K562 (cell line): Measurements from ENCODE around the gene OXSM. TPM values are rescaled to one million over a fixed set of nuclear protein-coding genes. Genes with fewer than 3 reads are reported as not detected.

ENCODE experiments used
- BACH1 ChIP-seq: fragments of 200-800 bp; sonication (Bioruptor generic); IDR thresholded peaks from 2 replicates; pipeline ENCODE4 v1.6.1; 2016; ENCODE audit warnings: missing genetic modification characterization, missing compliant biosample characterization
- MCM3 ChIP-seq: fragments of 450-650 bp; IDR thresholded peaks from 2 replicates; pipeline ENCODE4 v1.6.1; 2016
- MTA1 ChIP-seq: fragments of 450-650 bp; IDR thresholded peaks from 2 replicates; pipeline ENCODE4 v1.6.1; 2017; ENCODE audit warnings: borderline replicate concordance
- NELFE ChIP-seq: IDR thresholded peaks from 2 replicates; pipeline ENCODE4 v1.6.1; 2011; ENCODE audit warnings: mild to moderate bottlenecking; ENCODE audit not compliant: insufficient read depth, insufficient read length
- NR2F6 ChIP-seq: fragments of 450-650 bp; formaldehyde crosslinking; IDR thresholded peaks from 2 replicates; pipeline ENCODE4 v1.4.0; 2020; ENCODE audit warnings: mild to moderate bottlenecking
- TBL1XR1 ChIP-seq, 2 experiments: IDR thresholded peaks; 2 replicates each; pipeline ENCODE4 v1.6.1; 2012; ENCODE audit warnings: improper control_type of control experiment in 2 of 2, low read length in 2 of 2, mild to moderate bottlenecking in 1 of 2
- XRCC4 ChIP-seq: IDR thresholded peaks from one replicate; pipeline ENCODE4 v1.6.1; 2011; ENCODE audit not compliant: insufficient read depth, insufficient read length; ENCODE audit errors: extremely low read depth
- ZFP36 ChIP-seq: fragments of 150-350 bp; IDR thresholded peaks from 2 replicates; pipeline ENCODE4 v1.6.1; 2018; ENCODE audit warnings: low read length, low read depth; ENCODE audit not compliant: partially characterized antibody
- ZNF347 ChIP-seq: fragments of 450-650 bp; formaldehyde crosslinking; IDR thresholded peaks from 2 replicates; pipeline ENCODE4 v1.4.0; 2020; ENCODE audit warnings: low read depth, mild to moderate bottlenecking, moderate library complexity
- polyA plus RNA-seq, 8 experiments: library from polyadenylated mRNA; depleted of rRNA in 4 of 8; stranded (reverse) in 5 of 8; unstranded in 3 of 8; fragments of >200 nt; fragmentation: Nextera tagmentation in 2 of 8; fragmentation: Illumina TruSeq in 1 of 8; extraction: Ambion mirVana in 2 of 8; extraction: Trizol in 1 of 8; gene quantifications; 2 replicates each; pipeline versions ENCODE4 v1.2.1 to v1.2.3, GENCODE V29; 2011 to 2014; ENCODE audit warnings: inconsistent platforms in 1 of 8, missing spikeins in 1 of 8
- total RNA-seq, 7 experiments: library from RNA; depleted of rRNA in 6 of 7; stranded (reverse); fragments of >200 nt in 6 of 7; fragmentation: Illumina TruSeq in 2 of 7; extraction: Trizol in 2 of 7; gene quantifications; 2 replicates each; pipeline versions ENCODE4 v1.2.1 to v1.2.3, GENCODE V29; 2011 to 2021; ENCODE audit warnings: low replicate concordance in 1 of 7
- TF ChIP-seq, protein P1 (sequence below): sonication (generic); formaldehyde crosslinking; IDR thresholded peaks from 2 replicates; pipeline ENCODE4 v1.8.1; 2023; ENCODE audit warnings: mild to moderate bottlenecking, missing genetic modification reagents
- TF ChIP-seq, protein P2 (sequence below): sonication (generic); formaldehyde crosslinking; IDR thresholded peaks from 2 replicates; pipeline ENCODE4 v1.8.0; 2022; ENCODE audit warnings: missing genetic modification reagents, mild to moderate bottlenecking, borderline replicate concordance
- TF ChIP-seq, protein P3 (sequence below): fragments of 450-650 bp; IDR thresholded peaks from 2 replicates; pipeline ENCODE4 v1.6.1; 2016; ENCODE audit warnings: mild to moderate bottlenecking
- TF ChIP-seq, protein P4 (sequence below): IDR thresholded peaks from 2 replicates; pipeline ENCODE4 v1.6.1; 2011; ENCODE audit warnings: borderline replicate concordance, low read depth, mild to moderate bottlenecking, moderate library complexity, low read length; ENCODE audit not compliant: insufficient read depth, poor library complexity, severe bottlenecking
- TF ChIP-seq, protein P5 (sequence below): fragments of 250-450 bp; sonication (Bioruptor Pico); IDR thresholded peaks from 2 replicates; pipeline ENCODE4 v1.8.0; 2021; ENCODE audit warnings: mild to moderate bottlenecking, moderate library complexity
- TF ChIP-seq, protein P6 (sequence below): fragments of 250-450 bp; sonication (Bioruptor Pico); IDR thresholded peaks from 2 replicates; pipeline ENCODE4 v1.4.0; 2020; ENCODE audit warnings: mild to moderate bottlenecking

Gene OXSM
- total and polyA plus RNA-seq, 9 of the 15 experiments (the other 6 are each of a cell fraction or from before 2014, with no cell fraction given), result 24.0 to 107 (median 34.0) TPM

DNA sequence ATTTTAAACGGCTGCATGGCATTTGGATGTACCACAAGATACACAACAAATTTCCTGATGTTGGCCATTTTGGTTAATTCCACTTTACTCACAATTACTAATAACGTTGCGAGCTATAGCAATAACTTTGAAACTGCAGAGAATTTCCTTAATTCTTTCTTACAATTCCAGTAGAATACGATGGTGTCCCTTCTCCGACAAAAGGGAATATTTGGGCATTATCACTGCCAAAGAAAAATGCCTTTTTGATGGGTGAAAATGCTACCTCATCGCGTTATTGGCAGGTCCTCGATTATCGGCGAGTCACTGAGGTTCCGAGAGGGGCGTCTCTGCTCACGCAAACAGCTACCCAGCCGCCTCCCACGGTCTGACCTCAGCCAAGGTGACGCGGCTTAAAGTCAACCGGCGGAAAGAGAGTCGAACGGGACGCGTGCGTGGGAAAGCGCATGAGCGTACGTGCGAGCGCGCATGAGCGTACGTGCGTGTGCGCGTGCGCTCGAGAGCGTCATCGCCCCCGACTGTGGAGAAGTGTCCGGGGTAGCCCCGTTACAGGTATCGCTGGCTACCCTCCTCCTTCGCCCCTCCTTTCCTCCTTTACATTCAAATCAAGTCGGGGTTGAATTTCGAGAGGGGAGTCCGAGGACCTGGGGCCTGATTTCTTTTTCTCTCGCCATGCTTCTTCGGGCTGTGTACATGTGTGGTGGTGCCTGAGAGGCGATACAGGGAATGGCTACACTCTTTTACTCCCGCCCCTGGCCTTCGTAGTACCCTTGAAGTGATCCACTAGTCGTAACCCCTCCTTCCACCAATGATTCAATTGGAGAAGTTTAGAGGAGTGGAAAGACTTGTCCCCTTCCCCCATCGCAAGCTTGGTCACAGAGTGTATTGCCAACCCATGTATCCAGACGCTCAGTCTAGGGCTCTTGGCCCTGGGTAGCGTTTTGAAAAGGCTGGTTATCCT lies at the start of gene OXSM (continued):
- TF ChIP-seq, protein P1, sequence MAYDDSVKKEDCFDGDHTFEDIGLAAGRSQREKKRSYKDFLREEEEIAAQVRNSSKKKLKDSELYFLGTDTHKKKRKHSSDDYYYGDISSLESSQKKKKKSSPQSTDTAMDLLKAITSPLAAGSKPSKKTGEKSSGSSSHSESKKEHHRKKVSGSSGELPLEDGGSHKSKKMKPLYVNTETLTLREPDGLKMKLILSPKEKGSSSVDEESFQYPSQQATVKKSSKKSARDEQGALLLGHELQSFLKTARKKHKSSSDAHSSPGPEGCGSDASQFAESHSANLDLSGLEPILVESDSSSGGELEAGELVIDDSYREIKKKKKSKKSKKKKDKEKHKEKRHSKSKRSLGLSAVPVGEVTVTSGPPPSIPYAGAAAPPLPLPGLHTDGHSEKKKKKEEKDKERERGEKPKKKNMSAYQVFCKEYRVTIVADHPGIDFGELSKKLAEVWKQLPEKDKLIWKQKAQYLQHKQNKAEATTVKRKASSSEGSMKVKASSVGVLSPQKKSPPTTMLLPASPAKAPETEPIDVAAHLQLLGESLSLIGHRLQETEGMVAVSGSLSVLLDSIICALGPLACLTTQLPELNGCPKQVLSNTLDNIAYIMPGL (CRISPR knock-in tag), result peak; percentile 77; the same call in 1 of the 2 replicates
- TF ChIP-seq, protein P2, sequence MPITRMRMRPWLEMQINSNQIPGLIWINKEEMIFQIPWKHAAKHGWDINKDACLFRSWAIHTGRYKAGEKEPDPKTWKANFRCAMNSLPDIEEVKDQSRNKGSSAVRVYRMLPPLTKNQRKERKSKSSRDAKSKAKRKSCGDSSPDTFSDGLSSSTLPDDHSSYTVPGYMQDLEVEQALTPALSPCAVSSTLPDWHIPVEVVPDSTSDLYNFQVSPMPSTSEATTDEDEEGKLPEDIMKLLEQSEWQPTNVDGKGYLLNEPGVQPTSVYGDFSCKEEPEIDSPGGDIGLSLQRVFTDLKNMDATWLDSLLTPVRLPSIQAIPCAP (CRISPR knock-in tag), result no peak
- TF ChIP-seq TBL1XR1 (IDR thresholded peaks at IDR 0.05; ENCODE audit: low read length in 2 of 2) (no peak; a peak in 1 of 4 replicates), BACH1 (tag) (no peak), NELFE (no peak), MTA1 (peak; percentile 69), NR2F6 (CRISPR knock-in tag) (peak; percentile 25; the same call in 1 of the 2 replicates), XRCC4 (no peak), ZNF347 (no peak), ZFP36 (peak; percentile 28), MCM3 (no peak)
- TF ChIP-seq, protein P3, sequence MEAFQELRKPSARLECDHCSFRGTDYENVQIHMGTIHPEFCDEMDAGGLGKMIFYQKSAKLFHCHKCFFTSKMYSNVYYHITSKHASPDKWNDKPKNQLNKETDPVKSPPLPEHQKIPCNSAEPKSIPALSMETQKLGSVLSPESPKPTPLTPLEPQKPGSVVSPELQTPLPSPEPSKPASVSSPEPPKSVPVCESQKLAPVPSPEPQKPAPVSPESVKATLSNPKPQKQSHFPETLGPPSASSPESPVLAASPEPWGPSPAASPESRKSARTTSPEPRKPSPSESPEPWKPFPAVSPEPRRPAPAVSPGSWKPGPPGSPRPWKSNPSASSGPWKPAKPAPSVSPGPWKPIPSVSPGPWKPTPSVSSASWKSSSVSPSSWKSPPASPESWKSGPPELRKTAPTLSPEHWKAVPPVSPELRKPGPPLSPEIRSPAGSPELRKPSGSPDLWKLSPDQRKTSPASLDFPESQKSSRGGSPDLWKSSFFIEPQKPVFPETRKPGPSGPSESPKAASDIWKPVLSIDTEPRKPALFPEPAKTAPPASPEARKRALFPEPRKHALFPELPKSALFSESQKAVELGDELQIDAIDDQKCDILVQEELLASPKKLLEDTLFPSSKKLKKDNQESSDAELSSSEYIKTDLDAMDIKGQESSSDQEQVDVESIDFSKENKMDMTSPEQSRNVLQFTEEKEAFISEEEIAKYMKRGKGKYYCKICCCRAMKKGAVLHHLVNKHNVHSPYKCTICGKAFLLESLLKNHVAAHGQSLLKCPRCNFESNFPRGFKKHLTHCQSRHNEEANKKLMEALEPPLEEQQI, result no peak
- TF ChIP-seq, protein P4, sequence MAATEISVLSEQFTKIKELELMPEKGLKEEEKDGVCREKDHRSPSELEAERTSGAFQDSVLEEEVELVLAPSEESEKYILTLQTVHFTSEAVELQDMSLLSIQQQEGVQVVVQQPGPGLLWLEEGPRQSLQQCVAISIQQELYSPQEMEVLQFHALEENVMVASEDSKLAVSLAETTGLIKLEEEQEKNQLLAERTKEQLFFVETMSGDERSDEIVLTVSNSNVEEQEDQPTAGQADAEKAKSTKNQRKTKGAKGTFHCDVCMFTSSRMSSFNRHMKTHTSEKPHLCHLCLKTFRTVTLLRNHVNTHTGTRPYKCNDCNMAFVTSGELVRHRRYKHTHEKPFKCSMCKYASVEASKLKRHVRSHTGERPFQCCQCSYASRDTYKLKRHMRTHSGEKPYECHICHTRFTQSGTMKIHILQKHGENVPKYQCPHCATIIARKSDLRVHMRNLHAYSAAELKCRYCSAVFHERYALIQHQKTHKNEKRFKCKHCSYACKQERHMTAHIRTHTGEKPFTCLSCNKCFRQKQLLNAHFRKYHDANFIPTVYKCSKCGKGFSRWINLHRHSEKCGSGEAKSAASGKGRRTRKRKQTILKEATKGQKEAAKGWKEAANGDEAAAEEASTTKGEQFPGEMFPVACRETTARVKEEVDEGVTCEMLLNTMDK, result no peak
- TF ChIP-seq, protein P5, sequence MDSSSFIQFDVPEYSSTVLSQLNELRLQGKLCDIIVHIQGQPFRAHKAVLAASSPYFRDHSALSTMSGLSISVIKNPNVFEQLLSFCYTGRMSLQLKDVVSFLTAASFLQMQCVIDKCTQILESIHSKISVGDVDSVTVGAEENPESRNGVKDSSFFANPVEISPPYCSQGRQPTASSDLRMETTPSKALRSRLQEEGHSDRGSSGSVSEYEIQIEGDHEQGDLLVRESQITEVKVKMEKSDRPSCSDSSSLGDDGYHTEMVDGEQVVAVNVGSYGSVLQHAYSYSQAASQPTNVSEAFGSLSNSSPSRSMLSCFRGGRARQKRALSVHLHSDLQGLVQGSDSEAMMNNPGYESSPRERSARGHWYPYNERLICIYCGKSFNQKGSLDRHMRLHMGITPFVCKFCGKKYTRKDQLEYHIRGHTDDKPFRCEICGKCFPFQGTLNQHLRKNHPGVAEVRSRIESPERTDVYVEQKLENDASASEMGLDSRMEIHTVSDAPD (CRISPR knock-in tag), result no peak
- TF ChIP-seq, protein P6, sequence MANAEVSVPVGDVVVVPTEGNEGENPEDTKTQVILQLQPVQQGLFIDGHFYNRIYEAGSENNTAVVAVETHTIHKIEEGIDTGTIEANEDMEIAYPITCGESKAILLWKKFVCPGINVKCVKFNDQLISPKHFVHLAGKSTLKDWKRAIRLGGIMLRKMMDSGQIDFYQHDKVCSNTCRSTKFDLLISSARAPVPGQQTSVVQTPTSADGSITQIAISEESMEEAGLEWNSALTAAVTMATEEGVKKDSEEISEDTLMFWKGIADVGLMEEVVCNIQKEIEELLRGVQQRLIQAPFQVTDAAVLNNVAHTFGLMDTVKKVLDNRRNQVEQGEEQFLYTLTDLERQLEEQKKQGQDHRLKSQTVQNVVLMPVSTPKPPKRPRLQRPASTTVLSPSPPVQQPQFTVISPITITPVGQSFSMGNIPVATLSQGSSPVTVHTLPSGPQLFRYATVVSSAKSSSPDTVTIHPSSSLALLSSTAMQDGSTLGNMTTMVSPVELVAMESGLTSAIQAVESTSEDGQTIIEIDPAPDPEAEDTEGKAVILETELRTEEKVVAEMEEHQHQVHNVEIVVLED, result peak; percentile 98
